Measurements from ENCODE around the gene STARD13. TPM values are rescaled to one million over a fixed set of nuclear protein-coding genes. Genes with fewer than 3 reads are reported as not detected.

The STARD13 gene
- total RNA-seq, 1 experiment from 2014 or later: 2.1 TPM

DNA sequence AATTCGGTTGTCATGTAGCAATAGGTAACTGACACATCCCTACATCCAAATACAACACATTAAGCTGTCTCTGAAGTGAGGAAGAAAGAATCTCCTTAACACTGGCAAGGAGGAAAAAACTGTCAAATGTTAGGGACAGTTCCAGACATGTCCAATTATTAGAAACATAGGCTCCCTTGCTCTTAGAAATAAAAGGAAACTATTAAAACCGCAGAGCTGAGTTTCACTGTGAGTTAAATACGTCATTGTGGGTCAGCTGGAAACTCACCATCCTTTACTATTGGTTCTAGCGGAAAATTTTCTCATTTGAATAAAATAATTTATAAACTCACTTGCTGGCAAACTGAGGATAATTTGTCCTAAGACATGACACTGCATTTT, 40.7 kb downstream of the STARD13 start:
- Mint-ChIP-seq H3K27me3 (ENCODE audit: low read depth) (no peaks in the 10 kb centered on the region), H3K4me1 (peaks cover 0 to 3% of the 10 kb centered on the region in 2 experiments; a peak in 1 of 4 replicates), H3K36me3 (ENCODE audit: insufficient read depth in 1 of 3, low read depth in 3 of 3) (peaks cover 8 to 17% (median 14%) of the 10 kb centered on the region in 3 experiments), H3K27ac (no peak overlapping the region), H3K9me3 (peaks cover 16 to 19% of the 10 kb centered on the region in 2 experiments; a peak in 4 of 5 replicates), H3K4me3 (no peak overlapping the region)
- Histone ChIP-seq H3K56ac (ENCODE audit: insufficient read length, low read depth, low read length) (no peak overlapping the region), H2BK12ac (ENCODE audit: insufficient read length, low read depth, low read length) (no peak overlapping the region), H3K4ac (ENCODE audit: low read depth, low read length) (no peak overlapping the region), H4K5ac (ENCODE audit: insufficient read length, low read depth, low read length) (no peak overlapping the region), H3K27me3 (ENCODE audit: insufficient read depth, low read length) (no peaks in the 10 kb centered on the region), H3K23me2 (ENCODE audit: insufficient read length, low read depth, low read length, poor library complexity, severe bottlenecking) (no peaks in the 10 kb centered on the region), H3K4me1 (ENCODE audit: insufficient read depth, low read length) (no peaks in the 10 kb centered on the region), H3K4me2 (ENCODE audit: insufficient read depth, insufficient read length, low read length) (no peak overlapping the region), H3K18ac (ENCODE audit: insufficient read length, low read depth, low read length) (no peak overlapping the region), H3K9me3 (ENCODE audit: control insufficient read depth, low read depth, low read length) (no peaks in the 10 kb centered on the region), H3K9ac (ENCODE audit: extremely low read depth, insufficient read length, low read length) (no peak overlapping the region), H3K14ac (ENCODE audit: insufficient read depth, low read length) (no peak overlapping the region), H3K27ac (ENCODE audit: insufficient read length, low read depth, low read length) (no peak overlapping the region), H3K79me1 (ENCODE audit: insufficient read depth, low read depth, low read length, poor library complexity, severe bottlenecking) (no peaks in the 10 kb centered on the region), H2BK5ac (ENCODE audit: insufficient read length, low read length) (no peak overlapping the region), H2BK15ac (ENCODE audit: low read depth, low read length) (no peak overlapping the region), H4K20me1 (ENCODE audit: control insufficient read depth, insufficient read depth, insufficient read length) (no peaks in the 10 kb centered on the region), H2AFZ (ENCODE audit: low read length) (no peak overlapping the region), H2BK120ac (ENCODE audit: low read depth, low read length, poor library complexity, severe bottlenecking) (no peak overlapping the region), H2BK20ac (ENCODE audit: low read depth, low read length, poor library complexity, severe bottlenecking) (no peak overlapping the region), H3K79me2 (ENCODE audit: insufficient read depth, low read length) (no peaks in the 10 kb centered on the region), H4K8ac (replicated peaks; ENCODE audit: insufficient read length, low read depth, low read length) (no peak overlapping the region), H3K23ac (ENCODE audit: insufficient read length, low read depth, low read length) (no peak overlapping the region), H4K91ac (ENCODE audit: insufficient read length, low read depth, low read length) (no peak overlapping the region), H2AK5ac (ENCODE audit: insufficient read length, low read length) (no peak overlapping the region), H3T11ph (ENCODE audit: low read length) (no peak overlapping the region)
- WGBS (ENCODE audit: extremely low coverage, insufficient read length, low lambda C conversion rate): no CpG with 5 or more reads among the region's 4 CpGs
- TF ChIP-seq, protein P1, sequence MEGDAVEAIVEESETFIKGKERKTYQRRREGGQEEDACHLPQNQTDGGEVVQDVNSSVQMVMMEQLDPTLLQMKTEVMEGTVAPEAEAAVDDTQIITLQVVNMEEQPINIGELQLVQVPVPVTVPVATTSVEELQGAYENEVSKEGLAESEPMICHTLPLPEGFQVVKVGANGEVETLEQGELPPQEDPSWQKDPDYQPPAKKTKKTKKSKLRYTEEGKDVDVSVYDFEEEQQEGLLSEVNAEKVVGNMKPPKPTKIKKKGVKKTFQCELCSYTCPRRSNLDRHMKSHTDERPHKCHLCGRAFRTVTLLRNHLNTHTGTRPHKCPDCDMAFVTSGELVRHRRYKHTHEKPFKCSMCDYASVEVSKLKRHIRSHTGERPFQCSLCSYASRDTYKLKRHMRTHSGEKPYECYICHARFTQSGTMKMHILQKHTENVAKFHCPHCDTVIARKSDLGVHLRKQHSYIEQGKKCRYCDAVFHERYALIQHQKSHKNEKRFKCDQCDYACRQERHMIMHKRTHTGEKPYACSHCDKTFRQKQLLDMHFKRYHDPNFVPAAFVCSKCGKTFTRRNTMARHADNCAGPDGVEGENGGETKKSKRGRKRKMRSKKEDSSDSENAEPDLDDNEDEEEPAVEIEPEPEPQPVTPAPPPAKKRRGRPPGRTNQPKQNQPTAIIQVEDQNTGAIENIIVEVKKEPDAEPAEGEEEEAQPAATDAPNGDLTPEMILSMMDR (conservative IDR thresholded peaks at IDR 0.05): no peak
- DNase-seq: no peak

All from H9 (cell line).